Fibroblast of lung (primary cell): ENCODE data around the gene DHH. TPM values are rescaled to one million over a fixed set of nuclear protein-coding genes. Genes with fewer than 3 reads are reported as not detected.

Source experiments
- DNase-seq, 2 donors: peaks; one replicate each; pipeline versions ENCODE4 v3.0.0 to v3.0.0-alpha.2; 2010; ENCODE audit warnings: low read depth in 2 of 2
- H2AFZ ChIP-seq: 2 replicates; pipeline ENCODE4 v1.5.1; 2012; ENCODE audit warnings: low read length, control low read depth, inconsistent platforms
- H3K27ac ChIP-seq: 2 replicates; pipeline ENCODE4 v1.5.1; 2011; ENCODE audit warnings: low read length, control low read depth; ENCODE audit not compliant: insufficient read depth
- H3K27me3 ChIP-seq: 2 replicates; pipeline ENCODE4 v1.5.1; 2011; ENCODE audit warnings: mild to moderate bottlenecking, low read length; ENCODE audit not compliant: control insufficient read depth, insufficient read depth
- H3K36me3 ChIP-seq: 2 replicates; pipeline ENCODE4 v1.5.1; 2011; ENCODE audit warnings: low read length; ENCODE audit not compliant: control insufficient read depth, insufficient read depth
- H3K4me1 ChIP-seq: 2 replicates; pipeline ENCODE4 v1.5.1; 2011; ENCODE audit warnings: low read length; ENCODE audit not compliant: control insufficient read depth, insufficient read depth; ENCODE audit errors: extremely low read depth
- H3K4me2 ChIP-seq: 2 replicates; pipeline ENCODE4 v1.5.1; 2011; ENCODE audit warnings: low read length, control low read depth; ENCODE audit not compliant: insufficient read depth; ENCODE audit errors: extremely low read depth
- H3K4me3 ChIP-seq, 4 experiments: fragments of 200-600 bp in 1 of 4; sonication (generic) in 1 of 4; replicated peaks in 1 of 4; 2 replicates each; pipeline ENCODE4 v1.5.1; 2011 to 2016; ENCODE audit warnings: low read length in 4 of 4, low read depth in 3 of 4, mild to moderate bottlenecking in 3 of 4, control low read depth in 2 of 4, inconsistent platforms in 1 of 4, mixed read lengths in 1 of 4; ENCODE audit not compliant: insufficient read depth in 1 of 4; ENCODE audit errors: control extremely low read depth in 1 of 4
- H3K79me2 ChIP-seq: 2 replicates; pipeline ENCODE4 v1.5.1; 2012; ENCODE audit warnings: mild to moderate bottlenecking, low read length, inconsistent platforms; ENCODE audit not compliant: control insufficient read depth, insufficient read depth
- H3K9ac ChIP-seq: 2 replicates; pipeline ENCODE4 v1.5.1; 2011; ENCODE audit warnings: mild to moderate bottlenecking, low read length, control low read depth; ENCODE audit not compliant: insufficient read depth
- H3K9me3 ChIP-seq: 2 replicates; pipeline ENCODE4 v1.5.1; 2012; ENCODE audit warnings: low read depth, low read length; ENCODE audit not compliant: control insufficient read depth, insufficient read depth
- H4K20me1 ChIP-seq: 2 replicates; pipeline ENCODE4 v1.5.1; 2011; ENCODE audit warnings: low read length; ENCODE audit not compliant: control insufficient read depth, insufficient read depth; ENCODE audit errors: extremely low read depth
- CTCF ChIP-seq, 2 donors: IDR thresholded peaks in 1 of 2; conservative IDR thresholded peaks in 1 of 2; 1 replicate in 1 of 2; 2 replicates in 1 of 2; pipeline ENCODE4 v1.5.1; 2011 to 2012; ENCODE audit warnings: low read length in 2 of 2, control low read depth in 1 of 2, inconsistent platforms in 1 of 2, low read depth in 1 of 2, mild to moderate bottlenecking in 1 of 2
- EZH2 ChIP-seq: IDR thresholded peaks from 2 replicates; pipeline ENCODE4 v1.5.1; 2012; ENCODE audit warnings: low read length, control low read depth, mild to moderate bottlenecking; ENCODE audit errors: missing control alignments
- polyA plus RNA-seq, 2 donors: library from polyadenylated mRNA; depleted of rRNA in 1 of 2; stranded (reverse) in 1 of 2; unstranded in 1 of 2; fragments of >200 nt; gene quantifications; 2 replicates each; pipeline ENCODE4 v1.2.1, GENCODE V29; 2011 to 2012; ENCODE audit warnings: missing spikeins in 1 of 2
- total RNA-seq: library from RNA; depleted of rRNA; stranded (reverse); fragments of >200 nt; gene quantifications from 2 replicates; pipeline ENCODE4 v1.2.1, GENCODE V29; 2014

Gene DHH
- total and polyA plus RNA-seq, 2 donors (not counting 1 experiment from before 2014, with no cell fraction given): under 0.01 to 0.01 TPM

- no peaks in the 10 kb centered on the region for H3K27me3 ChIP-seq
- H3K4me1 ChIP-seq: peaks cover 2% of the 10 kb centered on the region
- no peaks in the 10 kb centered on the region for H3K9me3 ChIP-seq
- no peak for DNase-seq
- no peak overlapping the region for H3K4me2 ChIP-seq
- H3K9ac ChIP-seq: no peak overlapping the region
- H2AFZ ChIP-seq: no peak overlapping the region
- no peak overlapping the region for H3K27ac ChIP-seq
- TF ChIP-seq CTCF (conservative IDR thresholded peaks at IDR 0.05 in 1 of 2, IDR thresholded peaks at IDR 0.05 in 1 of 2; ENCODE audit: low read depth in 1 of 2, low read length in 2 of 2): no peak
- no peak for TF ChIP-seq EZH2
- H3K36me3 ChIP-seq: peaks cover 65% of the 10 kb centered on the region
- H4K20me1 ChIP-seq: no peaks in the 10 kb centered on the region
- no peaks in the 10 kb centered on the region for H3K79me2 ChIP-seq
- H3K4me3 ChIP-seq: no peak overlapping the region
Observed at GRCh38 chr12:49044660-49045059, 49.9 kb downstream of the DHH start.

GRCh38 chr12:49043856-49044258 lies 50.7 kb downstream of the DHH start:
- no peak overlapping the region for H3K9ac ChIP-seq
- H3K4me2 ChIP-seq: no peak overlapping the region
- H3K4me3 ChIP-seq: no peak overlapping the region
- no peaks in the 10 kb centered on the region for H3K4me1 ChIP-seq
- no peak overlapping the region for H3K27ac ChIP-seq
- no peak overlapping the region for H2AFZ ChIP-seq
- no peaks in the 10 kb centered on the region for H3K79me2 ChIP-seq
- peak; percentile 56 to 69 for TF ChIP-seq CTCF (conservative IDR thresholded peaks at IDR 0.05 in 1 of 2, IDR thresholded peaks at IDR 0.05 in 1 of 2; ENCODE audit: low read depth in 1 of 2, low read length in 2 of 2)
- TF ChIP-seq EZH2: no peak
- peaks cover 67% of the 10 kb centered on the region for H3K36me3 ChIP-seq
- peak; percentile 23 to 39 for DNase-seq
- no peaks in the 10 kb centered on the region for H3K27me3 ChIP-seq
- H3K9me3 ChIP-seq: no peaks in the 10 kb centered on the region
- H4K20me1 ChIP-seq: no peaks in the 10 kb centered on the region

- Histone ChIP-seq H3K79me2 (no peaks in the 10 kb centered on the region), H3K9ac (no peak overlapping the region), H3K4me3 (no peak overlapping the region), H3K27me3 (no peaks in the 10 kb centered on the region), H3K4me2 (no peak overlapping the region), H3K27ac (no peak overlapping the region), H3K36me3 (peaks cover 64% of the 10 kb centered on the region), H4K20me1 (no peaks in the 10 kb centered on the region), H3K4me1 (no peaks in the 10 kb centered on the region), H2AFZ (no peak overlapping the region), H3K9me3 (no peaks in the 10 kb centered on the region)
- TF ChIP-seq EZH2 (no peak), CTCF (conservative IDR thresholded peaks at IDR 0.05 in 1 of 2, IDR thresholded peaks at IDR 0.05 in 1 of 2; ENCODE audit: low read depth in 1 of 2, low read length in 2 of 2) (no peak)
- no peak for DNase-seq
Observed at GRCh38 chr12:49043241-49043640, 51.4 kb downstream of the DHH start.
